Adrenal gland (tissue), 5 donors: Measurements from ENCODE around the gene DTD1.

ENCODE experiments used
- POLR2A ChIP-seq, 2 donors: fragments of 450-650 bp; IDR thresholded peaks; one replicate each; pipeline ENCODE4 v1.6.1; 2017; ENCODE audit warnings: antibody characterized with exemption in 2 of 2, mild to moderate bottlenecking in 2 of 2, moderate library complexity in 1 of 2
- TF ChIP-seq, protein P1 (sequence below), 6 experiments: fragments of 450-650 bp in 4 of 6; fragments of 200-600 bp in 2 of 6; sonication (generic) in 1 of 6; IDR thresholded peaks; 1 replicate in 5 of 6; 2 replicates in 1 of 6; pipeline versions ENCODE4 v1.5.1 to v1.8.0; 2016 to 2021; ENCODE audit warnings: antibody characterized with exemption in 6 of 6, mild to moderate bottlenecking in 2 of 6, moderate library complexity in 1 of 6
- donor health status: DM: no; HTN: no; CAD: no.

DNA sequence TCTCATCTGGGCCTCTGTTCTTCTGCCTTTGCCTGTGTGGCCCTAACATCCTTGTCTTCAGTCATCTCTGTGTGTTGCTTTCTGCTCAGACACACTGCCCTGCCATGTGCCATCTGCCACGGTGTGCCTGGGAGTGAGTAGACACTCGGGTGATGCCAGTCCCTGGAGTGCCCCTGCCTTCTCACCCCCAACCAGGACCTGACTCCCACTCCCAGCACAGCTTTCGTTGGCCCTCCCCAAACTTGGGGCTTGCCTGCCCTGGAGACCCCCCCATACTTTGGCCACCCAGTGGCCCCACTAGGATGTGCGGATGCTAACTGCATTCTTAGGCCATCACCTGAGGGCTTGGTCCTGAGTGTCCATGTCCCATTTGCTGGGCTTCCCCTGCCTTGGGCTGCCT lies 149.3 kb downstream of the DTD1 start:
- TF ChIP-seq POLR2A (IDR thresholded peaks at IDR 0.05) = no peak
- TF ChIP-seq, protein P1, sequence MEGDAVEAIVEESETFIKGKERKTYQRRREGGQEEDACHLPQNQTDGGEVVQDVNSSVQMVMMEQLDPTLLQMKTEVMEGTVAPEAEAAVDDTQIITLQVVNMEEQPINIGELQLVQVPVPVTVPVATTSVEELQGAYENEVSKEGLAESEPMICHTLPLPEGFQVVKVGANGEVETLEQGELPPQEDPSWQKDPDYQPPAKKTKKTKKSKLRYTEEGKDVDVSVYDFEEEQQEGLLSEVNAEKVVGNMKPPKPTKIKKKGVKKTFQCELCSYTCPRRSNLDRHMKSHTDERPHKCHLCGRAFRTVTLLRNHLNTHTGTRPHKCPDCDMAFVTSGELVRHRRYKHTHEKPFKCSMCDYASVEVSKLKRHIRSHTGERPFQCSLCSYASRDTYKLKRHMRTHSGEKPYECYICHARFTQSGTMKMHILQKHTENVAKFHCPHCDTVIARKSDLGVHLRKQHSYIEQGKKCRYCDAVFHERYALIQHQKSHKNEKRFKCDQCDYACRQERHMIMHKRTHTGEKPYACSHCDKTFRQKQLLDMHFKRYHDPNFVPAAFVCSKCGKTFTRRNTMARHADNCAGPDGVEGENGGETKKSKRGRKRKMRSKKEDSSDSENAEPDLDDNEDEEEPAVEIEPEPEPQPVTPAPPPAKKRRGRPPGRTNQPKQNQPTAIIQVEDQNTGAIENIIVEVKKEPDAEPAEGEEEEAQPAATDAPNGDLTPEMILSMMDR (IDR thresholded peaks at IDR 0.05) = no peak
